GM19025 (cell line): Measurements from ENCODE around the gene ZKSCAN8.

Experiments
- ATAC-seq: cut with Tn5 transposase; IDR thresholded peaks from one replicate; pipeline ENCODE4 v1.9.1; 2021; ENCODE audit warnings: mild to moderate bottlenecking, low read depth, moderate library complexity; ENCODE audit not compliant: unreplicated experiment

ZKSCAN8 gene

DNA sequence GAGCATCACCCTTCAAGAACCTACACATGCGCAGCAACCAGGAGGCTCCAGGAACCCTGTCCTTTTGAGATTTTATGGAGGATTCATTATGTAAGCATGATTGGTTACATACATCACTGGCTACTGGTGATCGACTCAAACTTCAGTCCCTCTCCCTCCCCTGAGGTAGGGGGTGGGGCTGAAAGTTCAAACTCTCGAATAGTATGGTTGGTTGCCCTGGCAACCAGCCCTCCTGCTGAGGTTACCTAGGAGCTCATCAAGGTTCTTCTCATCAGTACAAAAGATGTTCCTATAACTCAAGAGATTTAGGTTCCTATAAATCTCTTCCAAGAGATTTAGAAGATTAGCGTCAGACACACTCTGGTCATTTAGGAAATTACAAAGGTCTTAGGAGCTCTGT, 61.5 kb downstream of the ZKSCAN8 start:
- ATAC-seq = no peak

DNA sequence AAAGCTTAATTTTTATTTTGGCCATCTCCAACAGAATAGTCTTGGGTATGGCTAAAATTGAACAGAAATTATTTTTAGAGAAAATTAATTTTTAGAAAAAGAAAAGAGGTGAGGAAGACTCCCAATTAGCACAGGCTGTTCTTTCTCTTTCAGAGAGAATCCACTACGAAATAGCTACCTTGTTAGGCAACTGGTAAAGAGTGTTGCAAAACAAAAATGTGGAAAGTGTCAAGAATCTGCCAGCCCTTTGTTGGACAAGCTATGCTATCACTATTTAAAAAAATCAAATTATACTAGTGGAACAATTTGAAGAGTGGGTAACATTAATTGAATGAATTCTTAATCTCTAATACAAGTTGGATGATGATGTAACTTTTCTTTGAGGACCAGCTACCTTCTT, 64.2 kb downstream of the ZKSCAN8 start:
- no peak for ATAC-seq

DNA sequence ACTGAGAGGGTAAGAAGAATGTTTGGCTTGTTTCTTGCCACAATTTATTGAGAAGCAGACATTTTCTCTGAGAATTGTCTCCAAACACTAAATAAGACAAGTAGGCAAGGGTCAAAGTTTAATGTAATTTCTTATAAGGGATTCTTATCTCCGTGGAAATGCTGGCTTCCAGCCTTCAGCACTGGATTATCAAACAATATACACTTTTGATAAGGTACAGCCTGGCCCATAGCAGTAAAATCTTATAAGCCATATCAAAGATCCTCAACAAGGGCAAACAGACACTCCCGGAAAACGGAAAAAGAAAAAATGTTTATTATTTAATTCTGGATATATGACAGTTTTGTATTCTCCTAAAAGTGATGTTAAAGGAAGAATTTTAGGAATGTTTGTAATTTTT, 64.8 kb downstream of the ZKSCAN8 start:
- no peak for ATAC-seq

- ATAC-seq = no peak
These were observed 65.3 kb downstream of the ZKSCAN8 start for GRCh38 chr6:28206928-28207509.

GRCh38 chr6:28207510-28208110, 65.9 kb downstream of the ZKSCAN8 start:
- ATAC-seq = no peak

DNA sequence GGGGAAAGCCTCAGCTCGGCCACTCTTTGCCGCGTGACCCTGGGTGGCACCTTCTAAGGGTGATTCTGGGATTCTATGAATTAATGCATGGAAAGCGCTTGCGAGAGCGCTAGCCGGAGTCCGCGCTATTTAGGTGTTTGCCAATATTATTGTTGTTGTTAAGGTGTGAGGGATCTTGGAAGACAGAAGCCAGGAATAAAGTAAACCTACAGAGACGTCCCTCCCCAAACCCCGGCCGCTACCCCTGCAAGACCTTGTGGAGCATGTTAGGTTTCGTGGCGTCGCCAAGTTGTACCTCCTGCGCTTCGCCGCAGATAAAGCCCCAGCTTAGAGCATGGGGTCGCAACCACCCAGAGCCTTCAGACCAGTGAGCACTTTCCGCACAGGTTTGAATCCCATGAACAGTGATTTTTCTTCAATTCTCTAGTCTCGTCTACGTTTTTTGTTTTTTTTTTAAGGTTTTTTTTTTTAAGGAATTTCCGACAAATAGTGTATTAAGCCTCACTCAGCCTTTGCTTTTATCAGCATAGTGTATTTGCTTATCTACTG, 66.5 kb downstream of the ZKSCAN8 start:
- ATAC-seq = no peak
